Jurkat, Clone E6-1 (cell line): ENCODE results near the gene PTPRN2.
"Not testable (repeated sequence)": the region's sequence is repeated elsewhere in the genome, so short reads cannot be mapped to it uniquely, and the experiment has no call there.

Experiments used
- DNase-seq: peaks from one replicate; pipeline ENCODE4 v3.0.0-alpha.2; 2011; ENCODE audit warnings: low read depth, low spot score
- H3K4me3 ChIP-seq: 2 replicates; pipeline ENCODE4 v1.5.1; 2011; ENCODE audit warnings: mild to moderate bottlenecking, low read length, control low read depth, moderate library complexity

PTPRN2 gene

GRCh38 chr7:158294468-158295215 lies 293.0 kb downstream of the PTPRN2 start:
- DNase-seq, H3K4me3 ChIP-seq: not testable (repeated sequence)

DNA sequence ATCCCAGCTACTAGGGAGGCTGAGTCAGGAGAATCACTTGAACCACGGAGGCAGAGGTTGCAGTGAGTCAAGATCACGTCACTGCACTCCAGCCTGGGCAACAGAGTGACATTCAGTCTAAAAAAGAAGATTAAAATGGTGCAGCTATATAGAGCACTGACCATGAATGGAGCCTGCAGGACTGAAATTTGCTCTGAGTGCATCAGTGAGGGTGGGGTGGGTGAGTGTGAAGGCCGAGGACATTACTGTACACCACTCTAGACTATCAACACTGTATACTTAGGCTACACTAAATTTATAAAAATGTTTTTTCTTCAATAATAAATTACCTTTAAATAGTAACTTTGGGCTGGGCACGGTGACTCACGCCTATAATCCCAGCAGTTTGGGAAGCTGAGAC lies 294.7 kb downstream of the PTPRN2 start:
- DNase-seq, result no peak
- no peak overlapping the region for H3K4me3 ChIP-seq

GRCh38 chr7:158291998-158292397 lies 295.6 kb downstream of the PTPRN2 start:
- no peak for DNase-seq
- H3K4me3 ChIP-seq, result no peak overlapping the region

DNA sequence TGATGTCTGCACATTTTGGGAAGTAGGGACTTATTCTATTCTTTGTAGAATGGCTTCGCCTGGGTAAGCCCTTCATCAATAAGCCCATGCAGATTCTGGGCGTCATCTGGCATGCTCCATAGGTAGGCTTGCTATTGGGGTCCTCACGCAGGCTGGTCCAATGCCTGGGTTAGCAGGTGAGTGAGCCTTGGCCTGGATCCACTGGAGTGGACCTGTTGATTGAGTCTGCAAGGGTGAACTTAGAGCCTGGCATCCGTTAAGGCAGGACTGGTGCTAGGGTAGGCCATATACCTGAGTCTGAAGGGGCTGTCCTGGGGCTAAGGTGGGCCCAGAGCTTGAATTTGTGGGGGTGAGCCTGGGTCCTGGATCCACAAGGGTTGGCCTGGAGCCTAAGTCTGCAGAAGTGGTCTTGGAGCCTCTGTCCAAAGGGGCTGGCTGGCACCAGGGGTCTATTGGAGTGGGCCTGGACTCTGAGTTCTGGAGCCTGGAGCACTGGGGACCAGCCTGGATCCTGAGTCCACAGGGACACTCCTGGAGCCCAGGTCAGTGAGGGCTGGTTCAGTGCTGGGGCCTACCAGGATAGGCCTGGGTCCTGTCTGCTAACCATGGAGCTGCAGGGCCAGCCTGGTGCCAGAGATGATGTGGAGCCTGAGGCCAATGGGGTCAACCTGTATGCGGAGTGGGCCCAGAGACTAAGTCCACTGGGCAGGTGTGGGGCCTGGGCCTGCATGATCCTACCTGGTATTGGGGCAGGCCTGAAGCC lies 297.7 kb downstream of the PTPRN2 start:
- no peak overlapping the region for H3K4me3 ChIP-seq
- DNase-seq, result no peak

DNA sequence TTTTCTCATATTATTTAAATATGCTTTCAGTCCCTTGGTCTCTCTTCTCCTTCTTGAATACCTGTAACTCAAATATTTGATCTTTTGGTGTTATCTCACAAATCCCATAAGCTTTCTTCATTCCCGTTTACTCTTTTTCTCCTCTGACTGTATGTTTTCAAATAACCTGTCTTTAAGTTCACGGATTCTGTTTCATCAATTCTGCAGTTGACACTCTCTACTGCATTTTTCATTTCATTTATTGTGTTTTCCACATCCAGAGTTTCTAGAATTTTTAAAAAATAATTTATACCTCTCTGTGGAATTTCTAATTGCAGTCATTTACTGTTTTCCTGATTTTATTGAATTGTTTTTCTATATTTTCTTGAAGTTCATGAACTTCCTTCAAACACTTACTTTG lies 298.4 kb downstream of the PTPRN2 start:
- no peak for DNase-seq
- H3K4me3 ChIP-seq, result no peak overlapping the region

DNA sequence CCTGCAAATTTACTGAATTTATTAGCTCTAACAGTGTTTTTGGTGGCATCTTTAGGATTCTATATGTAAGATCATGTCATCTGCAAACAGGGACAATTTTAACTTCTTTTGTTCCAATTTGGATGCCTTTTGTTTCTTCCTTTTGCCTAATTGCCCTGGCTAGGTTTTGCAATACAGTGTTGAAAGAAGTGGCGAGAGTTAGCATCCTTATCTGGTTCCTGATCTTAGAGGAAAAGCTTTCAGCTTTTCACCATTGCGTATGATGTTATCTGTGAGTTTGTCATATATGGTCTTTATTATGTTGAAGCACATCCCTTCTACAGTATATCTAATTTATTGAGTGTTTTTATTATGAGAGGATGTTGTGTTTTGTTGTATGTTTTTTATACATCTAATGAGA lies 301.4 kb downstream of the PTPRN2 start:
- no peak for DNase-seq
- no peak overlapping the region for H3K4me3 ChIP-seq

GRCh38 chr7:158285383-158285770 lies 302.2 kb downstream of the PTPRN2 start:
- DNase-seq, result no peak
- H3K4me3 ChIP-seq, result no peak overlapping the region

GRCh38 chr7:158284617-158285382 lies 302.8 kb downstream of the PTPRN2 start:
- DNase-seq, result no peak
- H3K4me3 ChIP-seq, result no peak overlapping the region

DNA sequence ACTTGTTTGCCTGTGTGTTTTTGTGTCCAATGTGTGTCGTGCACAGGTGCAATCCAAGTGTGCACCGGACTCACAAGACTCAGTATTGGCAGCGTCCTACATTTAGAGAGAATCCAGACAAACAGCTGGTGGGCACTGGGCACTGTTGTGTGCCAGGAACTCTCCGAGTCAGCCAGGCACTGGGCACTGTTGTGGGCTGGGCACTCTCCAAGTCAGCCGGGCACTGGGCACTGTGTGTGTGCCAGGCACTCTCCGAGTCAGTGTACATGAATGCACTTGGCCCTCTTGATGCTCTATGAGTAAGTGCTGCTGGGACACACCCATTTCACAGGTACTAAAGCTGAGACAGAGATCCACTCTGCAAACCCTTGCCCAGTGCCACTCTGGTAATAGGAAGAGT lies 303.5 kb downstream of the PTPRN2 start:
- H3K4me3 ChIP-seq, result no peak overlapping the region
- no peak for DNase-seq

DNA sequence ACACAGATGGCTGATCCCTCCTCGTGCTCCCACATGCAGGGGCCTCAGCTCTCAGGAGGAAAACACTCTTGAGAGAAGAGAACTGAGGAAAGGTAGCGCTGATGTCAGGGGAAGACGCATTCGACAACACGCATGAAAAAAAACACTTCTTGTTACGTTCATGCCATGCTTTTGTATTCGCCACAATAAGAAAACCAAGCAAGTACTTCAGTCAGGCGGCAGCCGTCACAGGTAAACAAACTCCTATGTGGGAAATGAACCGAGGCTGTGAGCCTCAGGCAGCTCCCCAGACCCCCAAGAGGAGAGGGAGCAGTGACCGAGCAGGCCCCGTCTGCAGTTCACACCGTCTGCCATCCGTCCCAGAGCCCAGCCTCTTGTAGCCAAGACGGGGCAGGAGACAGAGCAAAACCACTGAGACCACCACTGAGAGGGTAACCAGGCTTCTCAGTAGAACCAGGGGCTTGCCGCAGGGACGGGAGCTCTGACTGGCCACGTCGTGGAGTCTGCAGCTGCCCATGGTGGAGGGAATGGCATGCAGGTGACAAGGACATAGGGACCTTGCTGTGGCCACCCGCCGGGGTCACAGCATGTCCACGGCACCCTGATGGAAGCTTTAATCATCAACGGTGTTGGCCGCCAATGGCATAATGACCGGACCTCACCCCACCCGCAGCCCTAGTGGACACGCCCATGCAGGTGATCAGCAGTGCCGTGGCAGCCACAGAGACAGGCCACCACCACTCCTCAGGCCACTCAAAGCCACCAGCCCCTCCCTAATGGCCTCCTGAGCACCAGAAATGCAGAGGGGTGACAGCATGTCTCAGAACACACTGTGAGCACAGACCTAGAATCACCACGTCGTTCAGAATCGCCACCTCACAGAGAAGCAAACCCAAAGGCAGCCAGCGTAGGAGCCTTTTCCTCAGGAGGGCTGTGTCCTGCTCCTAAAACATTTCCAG lies 304.3 kb downstream of the PTPRN2 start:
- H3K4me3 ChIP-seq, result no peak overlapping the region
- no peak for DNase-seq

DNA sequence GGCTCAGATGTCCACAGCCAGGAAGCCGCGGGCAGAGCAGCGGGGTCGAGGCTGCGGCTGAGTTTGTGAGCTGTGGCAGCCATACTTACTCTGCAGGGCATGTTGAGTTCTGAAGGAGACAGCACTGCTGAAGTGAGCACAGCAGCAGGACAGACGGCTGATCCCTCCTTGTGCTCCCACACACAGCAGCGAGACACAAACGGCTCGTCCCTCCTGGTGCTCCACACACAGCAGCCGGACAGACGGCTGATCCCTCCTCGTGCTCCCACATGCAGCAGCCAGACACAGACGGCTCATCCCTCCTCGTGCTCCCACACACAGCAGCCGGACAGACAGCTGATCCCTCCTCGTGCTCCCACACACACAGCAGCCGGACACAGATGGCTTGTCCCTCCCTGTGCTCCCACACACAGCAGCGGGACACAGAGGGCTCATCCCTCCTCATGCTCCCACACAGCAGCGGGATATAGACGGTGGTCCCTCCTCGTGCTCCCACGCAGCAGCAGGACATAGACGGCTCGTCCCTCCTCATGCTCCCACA lies 305.1 kb downstream of the PTPRN2 start:
- no peak overlapping the region for H3K4me3 ChIP-seq
- no peak for DNase-seq

DNA sequence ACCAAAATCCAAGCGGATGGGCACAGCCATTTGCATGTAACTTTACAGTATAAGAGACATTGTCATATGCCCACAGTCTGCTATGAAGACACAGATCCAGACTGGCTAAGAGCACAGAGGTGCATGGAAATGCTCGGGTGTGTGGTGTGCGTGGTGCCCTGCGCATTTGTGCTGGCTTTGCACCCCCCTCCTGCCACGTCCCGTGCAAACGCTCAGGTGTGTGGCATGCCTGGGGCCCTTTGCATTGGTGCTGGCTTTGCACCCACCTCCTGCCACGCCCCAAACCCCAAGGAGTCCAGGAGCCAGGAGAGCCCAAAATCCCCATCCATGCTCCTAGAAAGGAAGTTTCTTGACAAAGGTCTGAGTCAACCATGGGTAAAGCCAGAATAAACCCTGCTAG lies 306.2 kb downstream of the PTPRN2 start:
- no peak overlapping the region for H3K4me3 ChIP-seq
- no peak for DNase-seq

GRCh38 chr7:158280448-158281144 lies 307.0 kb downstream of the PTPRN2 start:
- DNase-seq, result no peak
- H3K4me3 ChIP-seq, result no peak overlapping the region

- DNase-seq, result no peak
- no peak overlapping the region for H3K4me3 ChIP-seq
Observed at GRCh38 chr7:158279539-158280447, 307.8 kb downstream of the PTPRN2 start.

GRCh38 chr7:158278745-158279320 lies 308.8 kb downstream of the PTPRN2 start:
- no peak overlapping the region for H3K4me3 ChIP-seq
- no peak for DNase-seq

GRCh38 chr7:158277219-158278141 lies 310.1 kb downstream of the PTPRN2 start:
- DNase-seq, result no peak
- H3K4me3 ChIP-seq, result no peak overlapping the region
